ENCODE measurements around the gene ABCA8. TPM values are rescaled to one million over a fixed set of nuclear protein-coding genes. Genes with fewer than 3 reads are reported as not detected.

Gene ABCA8
- total RNA-seq, 1 experiment from 2014 or later, result not detected

- Mint-ChIP-seq H3K4me3 (no peak overlapping the region), H3K36me3 (ENCODE audit: insufficient read depth in 1 of 3, low read depth in 3 of 3) (no peaks in the 10 kb centered on the region), H3K27ac (no peak overlapping the region), H3K9me3 (no peaks in the 10 kb centered on the region), H3K27me3 (ENCODE audit: low read depth) (no peaks in the 10 kb centered on the region), H3K4me1 (no peaks in the 10 kb centered on the region)
- DNase-seq, result no peak
- no peak overlapping the region for H2BK120ac ChIP-seq (ENCODE audit: low read depth, low read length, poor library complexity, severe bottlenecking)
- no peak overlapping the region for H3T11ph ChIP-seq (ENCODE audit: low read length)
- no peak overlapping the region for H2BK5ac ChIP-seq (ENCODE audit: insufficient read length, low read length)
- no peak overlapping the region for H3K27ac ChIP-seq (ENCODE audit: insufficient read length, low read depth, low read length)
- no peak overlapping the region for H4K91ac ChIP-seq (ENCODE audit: insufficient read length, low read depth, low read length)
- H3K9me3 ChIP-seq (ENCODE audit: control insufficient read depth, low read depth, low read length), result no peaks in the 10 kb centered on the region
- TF ChIP-seq CTCF (conservative IDR thresholded peaks at IDR 0.05), result no peak
- WGBS (ENCODE audit: extremely low coverage, insufficient read length, low lambda C conversion rate), result no CpG with 5 or more reads among the region's 8 CpGs
- H2BK20ac ChIP-seq (ENCODE audit: low read depth, low read length, poor library complexity, severe bottlenecking), result no peak overlapping the region
- H4K5ac ChIP-seq (ENCODE audit: insufficient read length, low read depth, low read length), result no peak overlapping the region
- no peaks in the 10 kb centered on the region for H3K79me2 ChIP-seq (ENCODE audit: insufficient read depth, low read length)
- H3K23me2 ChIP-seq (ENCODE audit: insufficient read length, low read depth, low read length, poor library complexity, severe bottlenecking), result no peaks in the 10 kb centered on the region
- H2AFZ ChIP-seq (ENCODE audit: low read length), result no peak overlapping the region
- H2BK15ac ChIP-seq (ENCODE audit: low read depth, low read length), result no peak overlapping the region
- no peaks in the 10 kb centered on the region for H3K79me1 ChIP-seq (ENCODE audit: insufficient read depth, low read depth, low read length, poor library complexity, severe bottlenecking)
- H3K23ac ChIP-seq (ENCODE audit: insufficient read length, low read depth, low read length), result no peak overlapping the region
- H3K9ac ChIP-seq (ENCODE audit: extremely low read depth, insufficient read length, low read length), result no peak overlapping the region
- no peaks in the 10 kb centered on the region for H3K4me1 ChIP-seq (ENCODE audit: insufficient read depth, low read length)
- H3K27me3 ChIP-seq (ENCODE audit: insufficient read depth, low read length), result no peaks in the 10 kb centered on the region
- H2AK5ac ChIP-seq (ENCODE audit: insufficient read length, low read length), result no peak overlapping the region
- H3K4ac ChIP-seq (ENCODE audit: low read depth, low read length), result no peak overlapping the region
- H3K56ac ChIP-seq (ENCODE audit: insufficient read length, low read depth, low read length), result no peak overlapping the region
- H2BK12ac ChIP-seq (ENCODE audit: insufficient read length, low read depth, low read length), result no peak overlapping the region
- no peak overlapping the region for H3K14ac ChIP-seq (ENCODE audit: insufficient read depth, low read length)
- no peak overlapping the region for H3K18ac ChIP-seq (ENCODE audit: insufficient read length, low read depth, low read length)
- no peak overlapping the region for H4K8ac ChIP-seq (replicated peaks; ENCODE audit: insufficient read length, low read depth, low read length)
- H4K20me1 ChIP-seq (ENCODE audit: control insufficient read depth, insufficient read depth, insufficient read length), result no peaks in the 10 kb centered on the region
- H3K4me2 ChIP-seq (ENCODE audit: insufficient read depth, insufficient read length, low read length), result no peak overlapping the region
Measured at GRCh38 chr17:68937890-68938514, 17.2 kb downstream of the ABCA8 start.

All from H9 (cell line).